Measurements from ENCODE around the gene SDSL.

SDSL gene

DNA sequence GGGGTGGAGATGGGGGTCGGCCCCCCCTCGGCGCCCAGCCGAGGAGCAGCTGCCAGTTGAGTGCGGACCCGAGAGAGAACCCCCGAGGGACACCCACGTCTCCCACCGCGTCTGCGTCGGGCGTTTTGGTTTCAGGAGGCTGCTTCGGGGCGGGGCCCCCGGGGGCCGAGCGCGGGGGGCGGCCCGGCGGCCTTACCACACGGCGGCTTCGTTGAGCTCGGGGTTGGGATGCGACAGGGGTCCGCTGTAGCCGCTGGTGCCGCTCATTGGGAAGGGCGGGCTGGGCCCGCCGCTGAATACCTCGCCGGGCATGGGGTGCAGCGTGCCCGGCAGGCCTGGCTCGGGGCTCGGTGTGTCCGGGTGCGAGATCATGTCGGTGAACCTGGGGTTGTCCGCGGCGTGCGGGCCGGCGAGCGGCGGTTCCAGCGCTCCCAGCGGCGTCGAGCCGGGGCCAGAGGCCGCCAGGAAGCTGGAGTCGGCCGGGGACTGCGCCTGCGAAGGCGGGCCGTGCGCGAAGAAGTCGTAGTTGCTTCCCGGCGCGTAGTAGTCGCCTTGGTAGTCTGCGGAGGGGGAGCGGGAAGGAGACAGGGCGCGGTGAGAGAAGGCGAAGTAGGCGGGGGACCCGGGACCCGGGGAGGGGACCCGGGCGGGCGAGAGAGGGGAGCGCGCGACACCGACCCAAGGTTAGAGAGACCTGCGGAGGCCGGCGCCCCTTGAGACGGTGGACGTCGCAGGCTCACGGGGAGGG is 41.0 kb downstream of the SDSL start:
- no peak for DNase-seq (ENCODE audit: low read depth)
- TF ChIP-seq, protein P1, sequence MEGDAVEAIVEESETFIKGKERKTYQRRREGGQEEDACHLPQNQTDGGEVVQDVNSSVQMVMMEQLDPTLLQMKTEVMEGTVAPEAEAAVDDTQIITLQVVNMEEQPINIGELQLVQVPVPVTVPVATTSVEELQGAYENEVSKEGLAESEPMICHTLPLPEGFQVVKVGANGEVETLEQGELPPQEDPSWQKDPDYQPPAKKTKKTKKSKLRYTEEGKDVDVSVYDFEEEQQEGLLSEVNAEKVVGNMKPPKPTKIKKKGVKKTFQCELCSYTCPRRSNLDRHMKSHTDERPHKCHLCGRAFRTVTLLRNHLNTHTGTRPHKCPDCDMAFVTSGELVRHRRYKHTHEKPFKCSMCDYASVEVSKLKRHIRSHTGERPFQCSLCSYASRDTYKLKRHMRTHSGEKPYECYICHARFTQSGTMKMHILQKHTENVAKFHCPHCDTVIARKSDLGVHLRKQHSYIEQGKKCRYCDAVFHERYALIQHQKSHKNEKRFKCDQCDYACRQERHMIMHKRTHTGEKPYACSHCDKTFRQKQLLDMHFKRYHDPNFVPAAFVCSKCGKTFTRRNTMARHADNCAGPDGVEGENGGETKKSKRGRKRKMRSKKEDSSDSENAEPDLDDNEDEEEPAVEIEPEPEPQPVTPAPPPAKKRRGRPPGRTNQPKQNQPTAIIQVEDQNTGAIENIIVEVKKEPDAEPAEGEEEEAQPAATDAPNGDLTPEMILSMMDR (conservative IDR thresholded peaks at IDR 0.05; ENCODE audit: control insufficient read depth, insufficient read depth, low read depth, low read length), result no peak
- no peak overlapping the region for H3K4me3 ChIP-seq (ENCODE audit: control insufficient read depth, low read depth, low read length)

DNA sequence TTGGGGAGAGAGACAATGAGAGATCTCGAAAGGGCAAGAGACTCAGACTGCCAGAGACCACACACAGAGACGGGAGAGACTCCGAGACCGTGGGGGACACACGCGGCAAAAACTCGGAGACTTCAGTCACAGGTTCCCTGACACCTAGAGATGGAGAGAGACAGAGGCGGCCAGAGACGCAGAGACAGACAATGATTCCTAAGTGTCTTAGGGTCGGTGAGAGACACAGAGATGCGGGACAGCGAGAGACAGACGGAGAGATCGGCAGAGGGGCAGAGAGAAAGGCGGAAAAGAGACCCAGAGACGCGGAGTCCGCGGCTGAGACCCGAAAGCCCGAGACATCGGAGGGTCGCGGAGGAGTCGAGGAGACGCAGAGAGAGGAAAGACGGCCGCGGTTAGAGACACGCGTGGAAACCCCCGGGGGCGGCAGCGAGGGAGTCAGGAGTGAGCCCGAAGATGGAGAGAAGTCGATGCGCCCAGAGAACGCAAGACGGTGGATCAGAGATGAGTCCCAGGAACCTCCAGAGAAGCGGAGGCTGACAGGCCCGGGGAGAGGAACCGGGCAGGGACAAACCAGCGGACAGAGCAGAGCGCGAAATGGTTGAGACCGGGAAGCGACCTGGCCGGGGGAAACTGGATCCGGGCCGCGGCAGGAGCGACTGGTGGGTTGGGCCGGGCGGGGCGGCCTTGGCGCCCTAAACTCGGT is 41.7 kb downstream of the SDSL start:
- no peak overlapping the region for H3K4me3 ChIP-seq (ENCODE audit: control insufficient read depth, low read depth, low read length)
- DNase-seq (ENCODE audit: low read depth), result no peak
- TF ChIP-seq, protein P1 (conservative IDR thresholded peaks at IDR 0.05; ENCODE audit: control insufficient read depth, insufficient read depth, low read depth, low read length), result no peak

GRCh38 chr12:113464452-113464775 is 42.2 kb downstream of the SDSL start:
- TF ChIP-seq, protein P1 (conservative IDR thresholded peaks at IDR 0.05; ENCODE audit: control insufficient read depth, insufficient read depth, low read depth, low read length), result no peak
- no peak overlapping the region for H3K4me3 ChIP-seq (ENCODE audit: control insufficient read depth, low read depth, low read length)
- DNase-seq (ENCODE audit: low read depth), result no peak

DNA sequence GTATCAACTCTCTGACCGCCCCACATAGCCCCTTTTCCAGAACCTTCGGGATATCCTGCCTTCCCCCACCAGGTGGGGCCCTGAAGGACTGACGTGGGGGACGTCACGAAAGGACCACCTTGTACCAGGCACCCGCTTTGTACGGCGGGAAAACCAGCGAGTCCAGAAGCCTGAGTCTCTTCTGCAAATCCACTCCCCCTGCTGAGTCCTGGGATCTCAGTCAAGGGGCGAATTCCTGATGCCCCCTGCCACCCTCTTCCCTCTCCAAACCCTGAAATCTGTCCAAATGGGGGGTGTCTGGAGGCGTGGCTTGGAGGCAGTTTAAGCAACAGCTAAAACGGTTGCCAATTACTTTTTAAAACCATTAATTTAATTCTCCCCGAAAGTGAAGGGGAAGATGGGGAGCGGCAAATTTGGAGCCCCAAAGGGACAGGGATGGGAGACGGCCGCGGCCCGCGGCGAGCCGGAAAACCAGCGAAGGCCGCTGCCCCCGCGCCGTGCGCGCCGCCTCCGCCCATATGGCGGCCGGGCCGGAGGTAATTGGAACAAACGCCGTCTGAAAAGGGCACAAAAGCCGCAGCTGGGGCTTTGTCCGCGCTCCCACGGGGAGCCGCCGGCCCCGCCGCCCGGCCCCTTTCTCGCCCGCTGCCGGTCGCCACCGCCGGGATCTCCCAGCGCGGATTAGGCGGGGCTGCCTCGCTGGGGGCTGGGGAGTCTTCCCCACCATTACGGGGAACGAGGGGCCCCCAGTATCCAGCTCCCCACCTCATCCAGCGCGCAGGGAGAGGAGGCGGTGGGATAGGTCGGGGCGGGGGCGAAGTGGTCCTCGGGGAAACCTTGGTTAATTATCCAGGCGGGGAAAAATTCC is 42.9 kb downstream of the SDSL start:
- no peak for DNase-seq (ENCODE audit: low read depth)
- H3K4me3 ChIP-seq (ENCODE audit: control insufficient read depth, low read depth, low read length), result no peak overlapping the region
- TF ChIP-seq, protein P1 (conservative IDR thresholded peaks at IDR 0.05; ENCODE audit: control insufficient read depth, insufficient read depth, low read depth, low read length), result no peak

DNA sequence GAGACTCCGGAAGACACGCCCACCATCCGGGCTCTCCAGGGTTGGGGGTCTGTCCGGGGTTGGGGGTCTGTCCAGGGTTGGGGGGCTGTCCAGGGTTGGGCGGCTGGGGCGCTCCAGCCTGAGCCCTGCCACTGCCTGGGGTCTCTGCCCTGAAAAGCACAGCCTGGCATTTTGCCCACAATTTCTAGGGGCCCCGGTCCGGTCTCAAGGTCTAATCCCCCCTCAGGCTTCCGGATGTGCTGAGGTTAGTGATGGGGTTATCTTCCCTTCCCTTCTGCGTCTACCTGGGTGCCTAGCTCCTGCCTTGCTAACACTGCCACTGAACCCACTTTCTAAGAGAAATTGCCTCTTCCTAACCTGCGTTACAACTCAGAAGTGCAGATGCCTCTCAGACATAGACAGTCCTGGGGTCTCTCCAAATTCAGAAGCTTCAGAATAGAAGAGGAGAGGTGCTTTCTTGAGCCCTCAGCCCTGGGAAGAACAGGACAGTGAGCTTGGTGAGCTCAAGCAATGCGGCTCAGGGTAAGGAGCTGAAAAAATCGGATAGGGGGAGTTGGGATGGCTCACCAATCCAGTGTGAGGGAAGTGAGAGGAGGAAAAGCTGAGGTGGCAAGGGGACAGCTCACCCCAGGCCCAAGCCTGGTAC is 43.8 kb downstream of the SDSL start:
- DNase-seq (ENCODE audit: low read depth), result no peak
- H3K4me3 ChIP-seq (ENCODE audit: control insufficient read depth, low read depth, low read length), result no peak overlapping the region
- TF ChIP-seq, protein P1 (conservative IDR thresholded peaks at IDR 0.05; ENCODE audit: control insufficient read depth, insufficient read depth, low read depth, low read length), result no peak

DNA sequence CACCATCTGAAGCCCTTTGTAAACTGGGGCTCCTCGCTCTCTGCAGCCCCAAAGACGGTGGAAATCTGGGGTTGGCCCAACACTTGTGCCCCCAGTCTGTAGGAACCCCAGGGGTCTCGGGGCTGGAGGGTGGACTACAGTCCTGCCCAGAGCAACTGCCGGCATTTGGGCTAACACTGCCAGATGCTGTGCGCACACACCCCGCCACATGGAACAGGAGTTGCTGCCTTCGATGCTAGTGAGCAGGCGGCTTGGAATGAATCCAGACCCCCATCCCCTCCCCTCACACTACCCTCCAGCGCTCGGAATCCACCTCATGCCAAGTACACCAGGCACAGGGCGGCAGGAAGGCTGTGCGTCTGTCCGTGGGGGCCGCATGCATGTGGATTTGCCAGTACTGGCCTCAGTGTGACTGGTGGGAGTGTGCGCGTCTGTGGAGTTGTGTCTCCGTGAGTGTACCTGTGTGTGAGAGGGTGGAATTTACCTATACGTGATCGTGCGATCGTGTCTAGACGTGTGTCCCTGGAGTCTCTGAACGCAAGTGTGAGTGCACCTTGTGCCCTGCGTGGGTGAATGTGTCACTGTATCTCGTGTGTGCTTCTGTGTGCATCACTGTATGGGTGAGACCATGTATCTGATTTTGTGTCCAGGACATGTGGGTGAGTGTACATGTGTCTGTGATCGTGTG is 44.4 kb downstream of the SDSL start:
- no peak overlapping the region for H3K4me3 ChIP-seq (ENCODE audit: control insufficient read depth, low read depth, low read length)
- no peak for DNase-seq (ENCODE audit: low read depth)
- TF ChIP-seq, protein P1 (conservative IDR thresholded peaks at IDR 0.05; ENCODE audit: control insufficient read depth, insufficient read depth, low read depth, low read length), result no peak
